ENCODE measurements around the gene GNPTAB. TPM values are rescaled to one million over a fixed set of nuclear protein-coding genes. Genes with fewer than 3 reads are reported as not detected.
A peak's percentile ranks its signal among the peaks of the same experiment; 100 is the strongest.
"Not testable (repeated sequence)": the region's sequence is repeated elsewhere in the genome, so short reads cannot be mapped to it uniquely, and the experiment has no call there.

Gene GNPTAB
- 108 and 110 TPM in 2 replicates for total RNA-seq (2014; rRNA removed; shearing (Covaris generic))
- polyA plus RNA-seq (2015; cell fraction: cytosol; rRNA removed) = 122 and 159 TPM in 2 replicates
- 88.1 and 125 TPM in 2 replicates for polyA plus RNA-seq (2015; cell fraction: nucleus; rRNA removed)

- in situ Hi-C loops (cut with HindIII; ENCODE audit: low pct_unique_long_range_greater_than_20kb, low sequenced_read_pairs) = no loop called here
These were observed at the start of gene GNPTAB for GRCh38 chr12:101830367-101831325. GNPTAB (minus strand) TSS chr12:101830959; CDS start chr12:101830675, 284 bp downstream.

GRCh38 chr12:101878243-101878821 lies 47.6 kb upstream of the GNPTAB start:
- peak; percentile 14 for DNase-seq (ENCODE audit: low read depth, low spot score)
- in situ Hi-C loops (cut with HindIII; ENCODE audit: low pct_unique_long_range_greater_than_20kb, low sequenced_read_pairs) = no loop called here

More at GRCh38 chr12:101830367-101831325, at the start of gene GNPTAB:
- DNase-seq (ENCODE audit: low read depth, low spot score) = peak; percentile 94

GRCh38 chr12:101877806-101878242 lies 47.1 kb upstream of the GNPTAB start:
- DNase-seq (ENCODE audit: low read depth, low spot score) = peak; percentile 17
- in situ Hi-C loops (cut with HindIII; ENCODE audit: low pct_unique_long_range_greater_than_20kb, low sequenced_read_pairs) = no loop called here

GRCh38 chr12:101876861-101877805 lies 46.4 kb upstream of the GNPTAB start, which contains the start of gene DRAM1:
DRAM1 (plus strand) TSS chr12:101877580; CDS start chr12:101877790, 210 bp downstream.
- in situ Hi-C loops (cut with HindIII; ENCODE audit: low pct_unique_long_range_greater_than_20kb, low sequenced_read_pairs) = no loop called here
- peak; percentile 83 for DNase-seq (ENCODE audit: low read depth, low spot score)

GRCh38 chr12:101876322-101876860 lies 45.6 kb upstream of the GNPTAB start:
- in situ Hi-C loops (cut with HindIII; ENCODE audit: low pct_unique_long_range_greater_than_20kb, low sequenced_read_pairs) = no loop called here

GRCh38 chr12:101875162-101875561 lies 44.4 kb upstream of the GNPTAB start:
- in situ Hi-C loops (cut with HindIII; ENCODE audit: low pct_unique_long_range_greater_than_20kb, low sequenced_read_pairs) = no loop called here
- no peak for DNase-seq (ENCODE audit: low read depth, low spot score)

More at GRCh38 chr12:101876322-101876860, 45.6 kb upstream of the GNPTAB start:
- DNase-seq (ENCODE audit: low read depth, low spot score) = peak; percentile 37

- in situ Hi-C loops (cut with HindIII; ENCODE audit: low pct_unique_long_range_greater_than_20kb, low sequenced_read_pairs) = no loop called here
These were observed 40.2 kb upstream of the GNPTAB start for GRCh38 chr12:101870925-101871324.

GRCh38 chr12:101867619-101868018 lies 36.9 kb upstream of the GNPTAB start:
- DNase-seq (ENCODE audit: low read depth, low spot score); in situ Hi-C loops (cut with HindIII; ENCODE audit: low pct_unique_long_range_greater_than_20kb, low sequenced_read_pairs): not testable (repeated sequence)

More at GRCh38 chr12:101870925-101871324, 40.2 kb upstream of the GNPTAB start:
- no peak for DNase-seq (ENCODE audit: low read depth, low spot score)

GRCh38 chr12:101866615-101867373 lies 36.0 kb upstream of the GNPTAB start:
- in situ Hi-C loops (cut with HindIII; ENCODE audit: low pct_unique_long_range_greater_than_20kb, low sequenced_read_pairs) = no loop called here
- no peak for DNase-seq (ENCODE audit: low read depth, low spot score)

GRCh38 chr12:101863981-101864380 lies 33.2 kb upstream of the GNPTAB start:
- DNase-seq (ENCODE audit: low read depth, low spot score) = no peak
- in situ Hi-C loops (cut with HindIII; ENCODE audit: low pct_unique_long_range_greater_than_20kb, low sequenced_read_pairs) = no loop called here

- DNase-seq (ENCODE audit: low read depth, low spot score) = no peak
- in situ Hi-C loops (cut with HindIII; ENCODE audit: low pct_unique_long_range_greater_than_20kb, low sequenced_read_pairs) = no loop called here
These were observed 31.5 kb upstream of the GNPTAB start for GRCh38 chr12:101862245-101862644.

GRCh38 chr12:101861688-101862087 lies 30.9 kb upstream of the GNPTAB start:
- in situ Hi-C loops (cut with HindIII; ENCODE audit: low pct_unique_long_range_greater_than_20kb, low sequenced_read_pairs); DNase-seq (ENCODE audit: low read depth, low spot score): not testable (repeated sequence)

GRCh38 chr12:101859664-101860607 lies 29.2 kb upstream of the GNPTAB start:
- in situ Hi-C loops (cut with HindIII; ENCODE audit: low pct_unique_long_range_greater_than_20kb, low sequenced_read_pairs) = no loop called here
- peak; percentile 13 for DNase-seq (ENCODE audit: low read depth, low spot score)

- DNase-seq (ENCODE audit: low read depth, low spot score) = peak; percentile 33
- in situ Hi-C loops (cut with HindIII; ENCODE audit: low pct_unique_long_range_greater_than_20kb, low sequenced_read_pairs) = no loop called here
These were observed 27.6 kb upstream of the GNPTAB start for GRCh38 chr12:101858361-101858760.

- DNase-seq (ENCODE audit: low read depth, low spot score) = peak; percentile 76
- in situ Hi-C loops (cut with HindIII; ENCODE audit: low pct_unique_long_range_greater_than_20kb, low sequenced_read_pairs) = no loop called here
These were observed 26.3 kb upstream of the GNPTAB start for GRCh38 chr12:101857043-101857558.
